ENCODE measurements around the gene GZMB. TPM values are rescaled to one million over a fixed set of nuclear protein-coding genes. Genes with fewer than 3 reads are reported as not detected.
A peak's percentile ranks its signal among the peaks of the same experiment; 100 is the strongest.
"Not testable (repeated sequence)": the region's sequence is repeated elsewhere in the genome, so short reads cannot be mapped to it uniquely, and the experiment has no call there.

The GZMB gene, protein sequence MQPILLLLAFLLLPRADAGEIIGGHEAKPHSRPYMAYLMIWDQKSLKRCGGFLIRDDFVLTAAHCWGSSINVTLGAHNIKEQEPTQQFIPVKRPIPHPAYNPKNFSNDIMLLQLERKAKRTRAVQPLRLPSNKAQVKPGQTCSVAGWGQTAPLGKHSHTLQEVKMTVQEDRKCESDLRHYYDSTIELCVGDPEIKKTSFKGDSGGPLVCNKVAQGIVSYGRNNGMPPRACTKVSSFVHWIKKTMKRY
- total RNA-seq (2014; rRNA removed; shearing (Covaris generic); ENCODE audit: low replicate concordance): not detected in 2 replicates

DNA sequence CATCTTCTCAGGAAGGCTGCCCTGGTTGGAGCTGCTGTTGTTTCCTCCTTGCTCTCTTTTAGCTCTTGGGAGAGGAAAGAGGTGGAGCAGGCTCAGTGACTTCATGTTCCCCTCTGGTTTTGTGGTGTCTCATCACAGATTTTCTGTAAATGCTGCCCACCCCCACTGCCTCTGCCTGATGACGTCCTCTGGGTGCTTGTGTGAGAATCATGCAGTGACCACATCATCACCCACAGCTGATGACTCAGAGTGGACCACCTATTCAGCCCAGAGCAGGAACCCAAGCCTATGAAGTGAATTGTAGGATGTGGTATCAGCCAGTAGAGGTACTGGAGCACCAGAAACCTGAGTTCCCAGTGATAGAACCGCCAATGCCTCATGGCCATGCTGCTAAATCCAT lies at the start of gene GZMB:
TSS of gene GZMB (minus strand) at position 33 of the 400 bp plus-strand sequence. CDS start at position 3, 30 bp downstream.
- no peak for DNase-seq

DNA sequence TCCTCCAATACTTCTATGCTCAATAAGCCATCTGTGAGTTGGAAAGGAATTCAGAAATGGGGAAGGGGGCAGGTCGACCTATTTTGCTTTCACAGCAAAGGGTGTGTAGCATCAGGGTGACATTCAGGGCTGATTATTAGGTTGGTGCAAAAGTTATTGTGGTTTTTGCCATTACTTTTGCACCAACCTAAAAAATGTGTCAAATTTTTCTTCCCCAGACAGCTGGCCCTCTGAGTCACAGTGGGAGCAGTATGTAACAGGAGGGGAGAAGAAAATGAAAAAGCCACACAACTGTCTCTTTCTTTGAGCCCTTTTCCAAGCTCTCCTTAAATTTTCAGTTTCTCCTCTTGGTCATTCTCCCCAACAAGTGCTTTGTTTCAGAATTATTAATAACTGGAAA lies 47.1 kb upstream of the GZMB start:
- Histone ChIP-seq H3K36me3 (no peaks in the 10 kb centered on the region), H3K4me3 (no peak overlapping the region), H3K9me3 (no peaks in the 10 kb centered on the region), H3K27me3 (no peaks in the 10 kb centered on the region)
- no peak for DNase-seq

More for the DNA sequence above, at the start of gene GZMB:
- no peaks in the 10 kb centered on the region for H3K36me3 ChIP-seq
- H3K9me3 ChIP-seq: no peaks in the 10 kb centered on the region
- no peaks in the 10 kb centered on the region for H3K27me3 ChIP-seq
- no peak within 1 kb of the TSS for H3K4me3 ChIP-seq

DNA sequence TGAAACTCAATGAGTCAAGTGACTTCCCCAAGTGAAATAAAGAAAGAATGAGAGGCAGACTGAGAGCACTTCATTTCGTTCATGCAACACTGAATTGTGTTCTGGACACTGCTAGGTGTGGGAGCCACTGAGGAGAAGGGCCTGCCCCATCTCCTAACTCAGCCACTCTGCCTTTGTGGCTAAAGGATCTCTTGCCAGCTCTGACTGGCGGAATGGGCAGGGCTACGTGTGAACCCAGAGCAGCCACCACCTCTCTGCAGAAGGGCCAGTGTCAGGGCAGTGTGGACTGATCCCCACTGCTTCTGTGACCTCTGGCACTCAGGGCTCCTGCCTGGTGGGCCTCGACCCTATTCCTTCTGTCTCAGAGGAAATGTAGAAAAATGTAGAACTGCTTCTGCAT lies 46.5 kb upstream of the GZMB start:
- no peak for DNase-seq
- Histone ChIP-seq H3K27me3 (no peaks in the 10 kb centered on the region), H3K4me3 (no peak overlapping the region), H3K9me3 (no peaks in the 10 kb centered on the region), H3K36me3 (no peaks in the 10 kb centered on the region)

DNA sequence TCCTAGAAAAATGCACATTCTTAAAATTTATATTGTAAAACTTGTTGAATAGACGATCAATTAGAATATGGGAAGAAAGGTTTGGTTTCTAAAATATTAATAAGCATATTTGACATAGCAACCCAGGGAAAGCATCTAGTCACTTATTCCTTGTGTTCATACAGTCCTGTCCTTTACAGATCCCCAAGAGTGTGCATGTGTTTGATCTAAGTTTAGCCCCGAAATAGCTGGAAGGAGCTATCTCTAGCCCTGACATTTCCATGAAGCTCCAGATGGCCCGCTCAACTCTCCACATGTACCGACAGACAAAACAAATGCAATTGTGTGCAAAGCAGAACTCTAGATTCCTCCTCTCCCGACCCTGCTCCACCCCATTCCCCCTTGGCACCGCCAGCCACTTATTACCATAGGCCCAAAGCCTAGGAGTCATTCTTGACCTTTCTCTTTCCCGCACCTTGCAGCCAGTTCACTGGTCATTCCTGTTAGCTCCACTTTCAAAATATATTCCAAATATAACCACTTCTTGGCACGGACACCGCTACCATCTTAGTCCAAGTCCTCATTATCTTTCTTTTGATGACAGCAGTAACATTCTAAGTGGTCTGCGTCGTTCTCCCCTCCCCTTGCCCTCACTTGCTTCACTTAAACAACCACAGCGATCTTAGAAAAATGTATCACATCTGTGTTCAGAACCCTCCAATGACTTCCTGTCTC lies 45.4 kb upstream of the GZMB start:
- Histone ChIP-seq H3K4me3 (no peak overlapping the region), H3K9me3 (no peaks in the 10 kb centered on the region), H3K36me3 (no peaks in the 10 kb centered on the region), H3K27me3 (no peaks in the 10 kb centered on the region)
- no peak for DNase-seq

DNA sequence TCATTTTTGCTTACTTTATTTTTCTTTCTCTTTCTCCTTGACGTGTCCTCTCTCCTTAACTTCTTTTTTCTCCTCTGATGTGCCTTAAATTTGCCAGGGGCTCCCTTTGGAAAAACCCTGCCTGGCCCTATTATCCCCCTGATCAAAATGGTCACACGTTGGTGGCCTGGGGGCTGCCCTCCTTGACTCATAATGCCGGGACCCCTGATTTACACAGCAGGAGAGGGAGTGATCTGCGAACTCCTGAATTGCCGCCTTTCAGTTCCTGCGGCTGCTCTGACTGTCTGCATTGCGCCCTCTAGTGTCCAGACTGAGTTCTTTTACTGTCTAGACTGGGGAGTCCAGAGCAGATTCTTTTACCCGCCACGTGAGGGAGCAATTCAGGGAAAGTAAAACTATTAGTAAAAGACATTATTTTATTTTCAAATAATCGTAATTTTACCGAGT lies 44.8 kb upstream of the GZMB start:
- peak overlapping the region; percentile 31 for H3K4me3 ChIP-seq
- DNase-seq: peak; percentile 52

DNA sequence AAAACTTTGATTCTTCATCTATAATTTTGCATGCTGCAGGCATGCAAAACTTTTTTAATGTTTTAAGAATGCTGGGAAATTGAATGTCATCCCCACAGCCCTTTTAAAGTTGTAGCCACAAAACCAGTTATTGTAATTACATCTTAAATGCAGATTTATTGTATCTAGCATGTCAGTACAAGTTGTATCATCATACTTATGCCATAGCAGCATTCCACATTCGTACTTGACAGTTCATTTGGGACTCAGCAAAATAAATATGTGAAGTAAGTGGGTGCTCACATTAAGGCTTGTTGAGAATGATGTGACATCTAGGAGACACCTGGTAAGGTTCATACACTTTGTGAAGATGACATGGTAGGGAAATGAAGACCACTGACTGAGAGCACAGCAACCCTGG lies 44.0 kb upstream of the GZMB start:
- DNase-seq: no peak
- Histone ChIP-seq H3K4me3 (no peak overlapping the region), H3K27me3 (no peaks in the 10 kb centered on the region), H3K9me3 (no peaks in the 10 kb centered on the region), H3K36me3 (no peaks in the 10 kb centered on the region)

More for the DNA sequence above, 44.8 kb upstream of the GZMB start:
- H3K36me3 ChIP-seq: no peaks in the 10 kb centered on the region
- H3K27me3 ChIP-seq: no peaks in the 10 kb centered on the region
- H3K9me3 ChIP-seq: no peaks in the 10 kb centered on the region

DNA sequence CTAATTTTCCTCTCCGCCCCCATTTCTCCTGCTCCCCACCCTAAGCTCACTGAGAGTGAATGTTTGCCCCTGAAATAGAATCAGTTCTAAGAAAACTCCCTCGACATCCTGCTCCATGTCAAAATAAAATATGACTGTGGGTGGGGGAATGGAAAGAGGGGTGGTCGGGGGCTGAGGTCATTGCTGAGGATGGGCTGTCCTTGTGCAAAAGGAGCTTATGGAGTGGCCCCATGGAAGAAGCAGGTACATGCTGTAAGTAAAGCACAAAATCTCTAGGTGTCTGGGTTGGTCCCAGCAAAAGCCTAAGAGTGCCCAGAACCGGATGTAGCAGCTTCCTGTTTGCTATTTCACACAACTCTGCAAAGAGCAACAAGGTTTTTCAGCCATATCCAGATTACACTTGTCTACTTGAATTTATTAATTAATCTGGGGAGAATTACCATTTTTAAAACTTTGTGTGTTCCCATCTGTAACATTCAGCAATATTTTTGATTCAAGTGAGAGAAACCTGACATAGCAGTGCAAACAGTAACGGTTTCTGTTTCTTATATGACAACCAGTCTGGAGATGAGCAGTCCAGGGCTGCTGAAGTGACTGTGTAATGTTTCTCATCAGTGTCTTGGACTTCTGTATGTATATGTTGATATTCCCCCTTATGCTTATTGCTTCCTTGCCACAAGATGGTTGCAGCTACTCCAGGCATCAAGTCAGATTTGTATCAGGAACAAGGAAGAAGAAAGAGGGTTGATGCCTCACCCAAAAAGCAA lies 40.4 kb upstream of the GZMB start:
- Histone ChIP-seq H3K9me3 (no peaks in the 10 kb centered on the region), H3K4me3 (no peak overlapping the region), H3K36me3 (no peaks in the 10 kb centered on the region), H3K27me3 (no peaks in the 10 kb centered on the region)
- DNase-seq: no peak

DNA sequence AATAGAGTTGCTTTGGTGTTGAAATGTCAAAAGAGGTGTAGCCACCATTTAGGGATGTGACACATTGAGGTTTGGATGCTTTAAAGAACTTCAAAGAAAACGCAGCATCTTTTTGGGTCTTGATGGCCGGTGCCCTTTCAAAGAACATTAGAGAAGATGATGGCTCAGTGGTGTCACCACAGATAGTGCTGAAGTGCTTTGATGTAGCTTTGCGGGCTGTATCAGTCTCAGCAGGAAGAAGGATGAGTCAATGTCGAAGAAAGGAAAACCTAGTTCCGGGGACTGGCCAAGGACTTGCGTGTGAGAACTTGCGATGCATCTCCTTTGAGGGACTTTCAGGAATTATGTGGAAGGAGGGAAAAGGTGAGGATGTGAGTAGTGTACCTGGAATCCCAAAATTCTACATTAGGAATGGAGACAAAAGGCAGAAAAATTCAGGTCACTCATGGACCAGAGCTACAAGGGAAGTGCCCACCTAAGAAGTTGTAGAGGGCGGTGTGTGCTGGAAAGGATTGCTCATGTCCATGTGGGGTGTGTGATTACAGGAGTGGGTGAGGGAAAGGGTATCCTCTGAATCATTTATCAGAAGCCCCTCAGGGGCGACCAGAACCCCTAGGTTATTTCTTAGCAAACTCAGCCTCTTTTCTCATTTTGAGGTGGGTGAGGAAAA lies 39.7 kb upstream of the GZMB start:
- no peak overlapping the region for H3K4me3 ChIP-seq

DNA sequence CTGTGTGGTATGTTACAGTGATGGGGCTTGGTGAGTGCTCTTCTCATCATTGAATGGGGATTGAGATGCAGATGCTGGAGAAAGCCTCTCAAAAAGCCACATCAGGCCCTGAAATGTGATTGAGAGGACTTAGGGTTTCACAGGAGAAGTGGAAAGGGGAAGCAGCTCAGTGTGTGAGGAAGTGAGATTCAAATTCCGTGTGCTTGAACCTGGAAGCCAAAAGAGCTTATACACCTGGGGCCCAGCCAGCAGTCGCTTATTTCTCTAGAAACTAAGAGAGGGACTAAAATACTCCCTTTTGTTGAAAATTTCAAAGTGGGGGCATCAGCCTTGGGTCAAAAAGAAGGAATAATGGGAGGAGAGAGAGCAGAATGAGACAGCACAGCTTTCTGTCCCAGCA lies 39.1 kb upstream of the GZMB start:
- no peak for DNase-seq
- Histone ChIP-seq H3K9me3 (no peaks in the 10 kb centered on the region), H3K36me3 (no peaks in the 10 kb centered on the region), H3K27me3 (no peaks in the 10 kb centered on the region), H3K4me3 (no peak overlapping the region)

More for the DNA sequence above, 39.7 kb upstream of the GZMB start:
- DNase-seq: no peak
- H3K36me3 ChIP-seq: no peaks in the 10 kb centered on the region
- no peaks in the 10 kb centered on the region for H3K27me3 ChIP-seq
- H3K9me3 ChIP-seq: no peaks in the 10 kb centered on the region

DNA sequence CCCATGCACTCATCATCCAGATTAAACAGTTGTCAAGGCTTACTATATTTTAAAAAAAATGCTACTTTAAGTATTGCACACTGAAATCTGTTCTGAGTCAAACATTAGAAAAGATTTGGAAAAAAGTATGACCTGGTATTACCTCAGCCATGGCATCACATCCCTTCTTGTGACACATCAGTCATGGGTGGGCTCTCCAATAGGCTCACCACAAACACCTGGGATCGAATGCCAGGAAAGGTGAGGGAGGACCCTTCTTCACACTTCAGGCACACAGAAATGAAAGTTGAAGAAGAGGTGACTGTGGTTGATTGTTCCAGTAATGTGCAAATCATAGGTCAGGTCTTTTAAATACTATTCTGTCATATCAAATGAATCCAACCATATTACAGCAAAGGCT lies 36.6 kb upstream of the GZMB start:
- no peaks in the 10 kb centered on the region for H3K36me3 ChIP-seq
- no peak overlapping the region for H3K4me3 ChIP-seq
- no peaks in the 10 kb centered on the region for H3K27me3 ChIP-seq
- H3K9me3 ChIP-seq: no peaks in the 10 kb centered on the region
- DNase-seq: no peak

DNA sequence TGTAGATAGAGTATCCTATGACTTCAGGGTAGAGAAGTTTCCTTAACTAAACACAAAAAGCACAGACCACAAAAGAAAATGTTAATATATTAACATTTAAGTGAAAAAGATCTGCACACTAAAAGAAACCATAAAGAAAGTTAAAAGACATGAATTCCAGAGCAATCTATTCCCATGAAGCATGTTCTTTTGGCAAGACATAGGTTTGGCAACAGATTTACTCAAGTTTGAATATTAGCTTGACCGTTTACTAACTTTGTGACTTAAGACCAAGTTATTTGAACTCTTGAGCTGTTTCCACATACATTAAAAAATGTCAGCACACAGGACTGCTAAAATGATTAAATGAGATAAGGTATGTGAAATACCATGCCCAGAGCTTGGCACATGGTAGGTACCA lies 35.7 kb upstream of the GZMB start:
- DNase-seq: no peak
- H3K9me3 ChIP-seq: no peaks in the 10 kb centered on the region
- no peaks in the 10 kb centered on the region for H3K27me3 ChIP-seq
- no peak overlapping the region for H3K4me3 ChIP-seq
- H3K36me3 ChIP-seq: no peaks in the 10 kb centered on the region

DNA sequence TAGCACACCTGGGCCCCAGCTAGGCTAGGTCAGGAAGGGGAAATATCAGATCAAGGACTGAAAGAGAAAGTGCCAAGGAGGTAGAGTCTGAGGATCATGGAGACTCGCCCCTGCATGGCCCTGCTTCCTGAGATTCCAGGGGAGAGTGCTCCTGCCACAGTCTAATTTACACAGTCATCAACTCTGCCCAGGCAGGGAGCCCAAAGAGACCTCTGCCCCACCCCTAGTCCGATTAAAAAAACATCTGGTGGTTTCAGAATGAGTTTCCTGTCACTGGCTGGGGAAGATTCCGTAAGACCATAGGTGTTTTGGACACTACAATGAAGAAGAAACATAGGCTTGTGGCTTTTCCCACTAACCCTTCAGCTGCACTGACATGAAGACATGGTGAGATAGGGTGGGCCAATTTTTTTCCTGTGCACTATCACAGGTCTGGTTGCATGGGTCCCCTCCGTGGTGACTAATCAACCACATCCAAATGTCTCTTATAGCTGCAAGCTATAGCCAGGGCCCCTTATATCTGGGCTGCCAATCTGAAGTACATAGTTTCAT lies 31.5 kb upstream of the GZMB start:
- no peaks in the 10 kb centered on the region for H3K27me3 ChIP-seq
- no peak overlapping the region for H3K4me3 ChIP-seq
- H3K36me3 ChIP-seq: no peaks in the 10 kb centered on the region
- no peaks in the 10 kb centered on the region for H3K9me3 ChIP-seq
- DNase-seq: no peak

DNA sequence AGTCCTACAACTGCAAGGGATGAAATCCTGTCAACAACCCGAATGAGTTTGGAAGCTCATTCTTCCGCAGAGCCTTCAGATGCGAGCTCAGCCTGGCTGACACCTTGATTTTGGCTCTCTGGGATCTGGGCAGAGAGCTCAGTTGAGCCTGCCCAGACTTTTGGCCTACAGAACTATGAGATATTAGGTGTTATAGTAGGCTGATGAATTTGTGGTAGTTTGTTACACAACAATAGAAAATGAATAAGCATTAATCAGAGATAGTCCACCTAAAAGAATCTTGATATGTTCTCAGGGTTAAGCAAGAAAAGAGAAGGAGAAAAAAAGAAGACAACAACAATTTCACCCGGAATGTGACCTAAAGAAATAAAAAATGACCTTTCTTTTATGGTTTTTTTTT lies 30.4 kb upstream of the GZMB start:
- Histone ChIP-seq H3K36me3 (no peaks in the 10 kb centered on the region), H3K9me3 (no peaks in the 10 kb centered on the region), H3K4me3 (no peak overlapping the region), H3K27me3 (no peaks in the 10 kb centered on the region)
- no peak for DNase-seq

DNA sequence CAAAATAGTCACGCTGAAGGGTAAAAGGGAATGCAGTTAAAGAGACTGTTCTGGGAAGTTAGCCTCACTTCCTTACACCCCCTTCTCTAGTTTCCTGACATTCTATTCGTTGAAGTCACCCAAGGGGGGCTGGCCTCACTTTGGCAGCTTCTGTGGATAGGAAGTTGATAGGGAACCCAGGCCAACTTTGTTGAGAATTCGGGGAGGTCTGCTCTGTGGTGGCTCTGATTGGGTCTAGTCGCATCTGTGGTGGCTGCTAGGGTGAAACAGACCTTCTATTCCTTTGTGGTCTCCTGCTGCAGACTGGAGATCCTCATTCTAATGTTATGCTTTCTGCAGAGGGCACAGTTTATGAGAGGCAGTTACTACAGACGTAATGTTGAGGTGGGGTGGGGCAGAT lies 28.8 kb upstream of the GZMB start:
- no peaks in the 10 kb centered on the region for H3K36me3 ChIP-seq
- H3K4me3 ChIP-seq: no peak overlapping the region
- no peaks in the 10 kb centered on the region for H3K27me3 ChIP-seq
- no peaks in the 10 kb centered on the region for H3K9me3 ChIP-seq
- DNase-seq: no peak

DNA sequence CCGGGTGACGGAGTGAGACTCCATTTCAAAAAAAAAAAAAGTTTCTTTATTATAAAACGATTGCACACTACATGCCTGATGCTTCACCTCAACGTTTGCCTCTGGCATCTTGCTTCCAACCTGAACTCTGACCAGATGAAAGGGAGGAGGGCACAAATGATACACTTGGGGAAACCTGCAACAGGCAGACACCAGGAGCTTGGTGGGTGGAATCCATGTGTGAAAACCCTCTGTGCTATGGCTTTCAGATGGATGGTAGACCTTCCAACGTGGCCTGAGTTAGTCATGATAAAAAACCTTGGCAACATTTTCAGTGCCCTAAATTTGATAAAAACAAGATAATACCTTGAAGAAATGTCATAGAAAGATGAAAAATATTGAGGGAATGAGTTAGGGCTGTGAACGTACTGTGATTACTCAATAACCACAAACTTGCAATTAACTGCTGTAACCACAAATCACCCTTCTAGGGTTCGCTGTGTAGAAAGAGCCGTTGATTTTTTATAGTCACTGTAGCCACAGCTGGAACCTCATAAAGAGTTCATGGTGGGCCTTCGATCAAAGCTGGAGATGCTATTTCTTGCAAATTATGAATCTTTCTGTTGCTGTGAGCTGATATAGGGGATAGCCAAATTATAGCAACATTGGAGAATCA lies 26.1 kb upstream of the GZMB start:
- Histone ChIP-seq H3K27me3 (no peaks in the 10 kb centered on the region), H3K4me3 (no peak overlapping the region), H3K36me3 (no peaks in the 10 kb centered on the region), H3K9me3 (no peaks in the 10 kb centered on the region)
- DNase-seq: no peak

DNA sequence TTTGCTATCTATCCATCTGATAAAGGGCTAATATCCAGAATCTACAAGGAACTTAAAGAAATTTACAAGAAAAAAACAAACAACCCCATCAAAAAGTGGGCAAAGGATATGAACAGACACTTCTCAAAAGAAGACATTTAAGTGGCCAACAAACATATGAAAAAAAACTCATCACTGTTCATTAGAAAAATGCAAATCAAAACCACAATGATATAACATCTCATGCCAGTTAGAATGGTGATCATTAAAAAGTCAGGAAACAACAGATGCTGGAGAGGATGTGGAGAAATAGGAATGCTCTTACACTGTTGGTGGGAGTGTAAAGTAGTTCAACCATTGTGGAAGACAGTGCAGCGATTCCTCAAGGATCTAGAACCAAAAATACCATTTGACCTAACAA lies 14.4 kb upstream of the GZMB start:
- H3K4me3 ChIP-seq, H3K27me3 ChIP-seq, DNase-seq, H3K9me3 ChIP-seq, H3K36me3 ChIP-seq: not testable (repeated sequence)

All from MG63 (cell line).